HepG2 (cell line): ENCODE results near the gene MYL6B. TPM values are rescaled to one million over a fixed set of nuclear protein-coding genes. Genes with fewer than 3 reads are reported as not detected.

Source experiments
- CREB1 ChIP-seq, 2 experiments: fragments of 450-650 bp in 1 of 2; IDR thresholded peaks; 2 replicates each; pipeline ENCODE4 v1.6.1; 2016 to 2017; ENCODE audit warnings: control low read depth in 1 of 2, mild to moderate bottlenecking in 1 of 2, missing compliant biosample characterization in 1 of 2, missing genetic modification characterization in 1 of 2
- ETV5 ChIP-seq: IDR thresholded peaks from 2 replicates; pipeline ENCODE4 v1.6.1; 2018; ENCODE audit warnings: missing biosample characterization, missing genetic modification reagents, inconsistent platforms, borderline replicate concordance
- FOSL2 ChIP-seq: sonication (generic); formaldehyde crosslinking; IDR thresholded peaks from 2 replicates; pipeline ENCODE4 v1.4.0; 2020; ENCODE audit warnings: missing genetic modification reagents
- PHF20 ChIP-seq: sonication (generic); formaldehyde crosslinking; IDR thresholded peaks from 2 replicates; pipeline ENCODE4 v1.5.0; 2020; ENCODE audit warnings: mild to moderate bottlenecking, missing genetic modification reagents
- SP2 ChIP-seq: sonication (generic); formaldehyde crosslinking; IDR thresholded peaks from 2 replicates; pipeline ENCODE4 v1.5.1; 2020; ENCODE audit warnings: mild to moderate bottlenecking, missing genetic modification reagents
- ZBTB4 ChIP-seq: sonication (generic); formaldehyde crosslinking; IDR thresholded peaks from 2 replicates; pipeline ENCODE4 v1.4.0; 2020; ENCODE audit warnings: missing genetic modification reagents, mild to moderate bottlenecking, borderline replicate concordance
- ZEB1 ChIP-seq: IDR thresholded peaks from 2 replicates; pipeline ENCODE4 v1.6.1; 2012; ENCODE audit warnings: mild to moderate bottlenecking, low read depth, inconsistent platforms; ENCODE audit not compliant: insufficient replicate concordance
- ZNF234 ChIP-seq: sonication (generic); formaldehyde crosslinking; conservative IDR thresholded peaks from 2 replicates; pipeline ENCODE4 v1.5.1; 2020; ENCODE audit warnings: mild to moderate bottlenecking, missing genetic modification reagents
- ZNF337 ChIP-seq: sonication (generic); formaldehyde crosslinking; IDR thresholded peaks from 2 replicates; pipeline ENCODE4 v1.5.1; 2020; ENCODE audit warnings: missing genetic modification reagents, low read depth, mild to moderate bottlenecking, borderline replicate concordance
- ZNF614 ChIP-seq: IDR thresholded peaks from 2 replicates; pipeline ENCODE4 v1.6.1; 2018; ENCODE audit warnings: missing biosample characterization, missing genetic modification reagents, inconsistent platforms, borderline replicate concordance
- ZNF619 ChIP-seq: sonication (generic); formaldehyde crosslinking; IDR thresholded peaks from 2 replicates; pipeline ENCODE4 v1.4.0; 2020; ENCODE audit warnings: mild to moderate bottlenecking, missing genetic modification reagents
- ZNF678 ChIP-seq: sonication (generic); formaldehyde crosslinking; IDR thresholded peaks from 2 replicates; pipeline ENCODE4 v1.4.0; 2020; ENCODE audit warnings: mild to moderate bottlenecking, missing genetic modification reagents
- polyA plus RNA-seq, 8 experiments: library from polyadenylated mRNA; depleted of rRNA in 3 of 8; stranded (reverse) in 7 of 8; unstranded in 1 of 8; fragments of >200 nt; fragmentation: Illumina TruSeq in 4 of 8; extraction: Trizol in 4 of 8; gene quantifications; 2 replicates each; pipeline versions ENCODE4 v1.2.1 to v1.2.3, GENCODE V29; 2011 to 2016; ENCODE audit warnings: low read depth in 4 of 8, missing spikeins in 1 of 8, mixed read lengths in 1 of 8; ENCODE audit not compliant: insufficient read depth in 1 of 8
- total RNA-seq, 5 experiments: library from RNA; depleted of rRNA; stranded (reverse); fragments of >200 nt; fragmentation: Illumina TruSeq; extraction: Trizol; gene quantifications; 2 replicates each; pipeline ENCODE4 v1.2.3, GENCODE V29; 2016; ENCODE audit warnings: low read depth in 1 of 5
- TF ChIP-seq, protein P1 (sequence below): sonication (generic); formaldehyde crosslinking; IDR thresholded peaks from 2 replicates; pipeline ENCODE4; 2020; ENCODE audit warnings: missing genetic modification reagents, mild to moderate bottlenecking, borderline replicate concordance
- TF ChIP-seq, protein P2 (sequence below), 2 experiments: fragments of 450-650 bp in 1 of 2; sonication (generic) in 1 of 2; formaldehyde crosslinking; IDR thresholded peaks; 2 replicates each; pipeline versions ENCODE4 v1.5.0 to v1.8.0; 2020 to 2022; ENCODE audit warnings: mild to moderate bottlenecking in 1 of 2, missing genetic modification reagents in 1 of 2
- TF ChIP-seq, protein P3 (sequence below): sonication (generic); formaldehyde crosslinking; IDR thresholded peaks from 2 replicates; pipeline ENCODE4 v1.4.0; 2020; ENCODE audit warnings: missing genetic modification reagents
- TF ChIP-seq, protein P4 (sequence below): sonication (generic); formaldehyde crosslinking; IDR thresholded peaks from 2 replicates; pipeline ENCODE4 v1.8.1; 2023; ENCODE audit warnings: missing genetic modification reagents, inconsistent platforms, borderline replicate concordance

MYL6B gene
- total and polyA plus RNA-seq, 2 of the 13 experiments (the other 11 are each of a cell fraction or from before 2014, with no cell fraction given), result 75.7 to 88.7 TPM

GRCh38 chr12:56151672-56152131 lies 685 bp upstream of the MYL6B start (continued):
- TF ChIP-seq, protein P1, sequence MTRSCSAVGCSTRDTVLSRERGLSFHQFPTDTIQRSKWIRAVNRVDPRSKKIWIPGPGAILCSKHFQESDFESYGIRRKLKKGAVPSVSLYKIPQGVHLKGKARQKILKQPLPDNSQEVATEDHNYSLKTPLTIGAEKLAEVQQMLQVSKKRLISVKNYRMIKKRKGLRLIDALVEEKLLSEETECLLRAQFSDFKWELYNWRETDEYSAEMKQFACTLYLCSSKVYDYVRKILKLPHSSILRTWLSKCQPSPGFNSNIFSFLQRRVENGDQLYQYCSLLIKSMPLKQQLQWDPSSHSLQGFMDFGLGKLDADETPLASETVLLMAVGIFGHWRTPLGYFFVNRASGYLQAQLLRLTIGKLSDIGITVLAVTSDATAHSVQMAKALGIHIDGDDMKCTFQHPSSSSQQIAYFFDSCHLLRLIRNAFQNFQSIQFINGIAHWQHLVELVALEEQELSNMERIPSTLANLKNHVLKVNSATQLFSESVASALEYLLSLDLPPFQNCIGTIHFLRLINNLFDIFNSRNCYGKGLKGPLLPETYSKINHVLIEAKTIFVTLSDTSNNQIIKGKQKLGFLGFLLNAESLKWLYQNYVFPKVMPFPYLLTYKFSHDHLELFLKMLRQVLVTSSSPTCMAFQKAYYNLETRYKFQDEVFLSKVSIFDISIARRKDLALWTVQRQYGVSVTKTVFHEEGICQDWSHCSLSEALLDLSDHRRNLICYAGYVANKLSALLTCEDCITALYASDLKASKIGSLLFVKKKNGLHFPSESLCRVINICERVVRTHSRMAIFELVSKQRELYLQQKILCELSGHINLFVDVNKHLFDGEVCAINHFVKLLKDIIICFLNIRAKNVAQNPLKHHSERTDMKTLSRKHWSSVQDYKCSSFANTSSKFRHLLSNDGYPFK (CRISPR knock-in tag), result peak; percentile 4; the same call in 1 of the 2 replicates
- no peak for TF ChIP-seq ZBTB4
- TF ChIP-seq SP2 (CRISPR knock-in tag), result no peak
- TF ChIP-seq ZEB1, result peak; percentile 43
- TF ChIP-seq ZNF614 (CRISPR knock-in tag), result peak; percentile 32; the same call in 1 of the 2 replicates
- no peak for TF ChIP-seq ZNF678 (CRISPR knock-in tag)
- no peak for TF ChIP-seq ZNF337 (CRISPR knock-in tag)
- peak; percentile 14; the same call in 1 of the 2 replicates for TF ChIP-seq ETV5 (CRISPR knock-in tag)
- no peak for TF ChIP-seq ZNF619 (CRISPR knock-in tag)
- TF ChIP-seq, protein P2, sequence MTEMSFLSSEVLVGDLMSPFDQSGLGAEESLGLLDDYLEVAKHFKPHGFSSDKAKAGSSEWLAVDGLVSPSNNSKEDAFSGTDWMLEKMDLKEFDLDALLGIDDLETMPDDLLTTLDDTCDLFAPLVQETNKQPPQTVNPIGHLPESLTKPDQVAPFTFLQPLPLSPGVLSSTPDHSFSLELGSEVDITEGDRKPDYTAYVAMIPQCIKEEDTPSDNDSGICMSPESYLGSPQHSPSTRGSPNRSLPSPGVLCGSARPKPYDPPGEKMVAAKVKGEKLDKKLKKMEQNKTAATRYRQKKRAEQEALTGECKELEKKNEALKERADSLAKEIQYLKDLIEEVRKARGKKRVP (CRISPR knock-in tag; IDR thresholded peaks at IDR 0.05), result peak in 1 of 2 experiments; percentile 18; a peak in 1 of 4 replicates
- no peak for TF ChIP-seq PHF20 (CRISPR knock-in tag)
- TF ChIP-seq, protein P3, sequence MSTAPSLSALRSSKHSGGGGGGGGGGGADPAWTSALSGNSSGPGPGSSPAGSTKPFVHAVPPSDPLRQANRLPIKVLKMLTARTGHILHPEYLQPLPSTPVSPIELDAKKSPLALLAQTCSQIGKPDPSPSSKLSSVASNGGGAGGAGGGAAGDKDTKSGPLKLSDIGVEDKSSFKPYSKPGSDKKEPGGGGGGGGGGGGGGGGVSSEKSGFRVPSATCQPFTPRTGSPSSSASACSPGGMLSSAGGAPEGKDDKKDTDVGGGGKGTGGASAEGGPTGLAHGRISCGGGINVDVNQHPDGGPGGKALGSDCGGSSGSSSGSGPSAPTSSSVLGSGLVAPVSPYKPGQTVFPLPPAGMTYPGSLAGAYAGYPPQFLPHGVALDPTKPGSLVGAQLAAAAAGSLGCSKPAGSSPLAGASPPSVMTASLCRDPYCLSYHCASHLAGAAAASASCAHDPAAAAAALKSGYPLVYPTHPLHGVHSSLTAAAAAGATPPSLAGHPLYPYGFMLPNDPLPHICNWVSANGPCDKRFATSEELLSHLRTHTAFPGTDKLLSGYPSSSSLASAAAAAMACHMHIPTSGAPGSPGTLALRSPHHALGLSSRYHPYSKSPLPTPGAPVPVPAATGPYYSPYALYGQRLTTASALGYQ, result peak; percentile 11; the same call in 1 of the 2 replicates
- TF ChIP-seq CREB1 (IDR thresholded peaks at IDR 0.05), result no peak
- no peak for TF ChIP-seq CREB1 (CRISPR knock-in tag; IDR thresholded peaks at IDR 0.05)
- no peak for TF ChIP-seq FOSL2 (CRISPR knock-in tag)
- TF ChIP-seq, protein P4, sequence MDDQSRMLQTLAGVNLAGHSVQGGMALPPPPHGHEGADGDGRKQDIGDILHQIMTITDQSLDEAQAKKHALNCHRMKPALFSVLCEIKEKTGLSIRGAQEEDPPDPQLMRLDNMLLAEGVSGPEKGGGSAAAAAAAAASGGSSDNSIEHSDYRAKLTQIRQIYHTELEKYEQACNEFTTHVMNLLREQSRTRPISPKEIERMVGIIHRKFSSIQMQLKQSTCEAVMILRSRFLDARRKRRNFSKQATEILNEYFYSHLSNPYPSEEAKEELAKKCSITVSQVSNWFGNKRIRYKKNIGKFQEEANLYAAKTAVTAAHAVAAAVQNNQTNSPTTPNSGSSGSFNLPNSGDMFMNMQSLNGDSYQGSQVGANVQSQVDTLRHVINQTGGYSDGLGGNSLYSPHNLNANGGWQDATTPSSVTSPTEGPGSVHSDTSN, result 0 out of 2 replicates have a peak, but pooled peaks have one; percentile 26
- TF ChIP-seq ZNF234 (CRISPR knock-in tag), result no peak
